ENCODE measurements around the gene ATP6V1C2.
"Not testable (repeated sequence)": the region's sequence is repeated elsewhere in the genome, so short reads cannot be mapped to it uniquely, and the experiment has no call there.

Gene ATP6V1C2

DNA sequence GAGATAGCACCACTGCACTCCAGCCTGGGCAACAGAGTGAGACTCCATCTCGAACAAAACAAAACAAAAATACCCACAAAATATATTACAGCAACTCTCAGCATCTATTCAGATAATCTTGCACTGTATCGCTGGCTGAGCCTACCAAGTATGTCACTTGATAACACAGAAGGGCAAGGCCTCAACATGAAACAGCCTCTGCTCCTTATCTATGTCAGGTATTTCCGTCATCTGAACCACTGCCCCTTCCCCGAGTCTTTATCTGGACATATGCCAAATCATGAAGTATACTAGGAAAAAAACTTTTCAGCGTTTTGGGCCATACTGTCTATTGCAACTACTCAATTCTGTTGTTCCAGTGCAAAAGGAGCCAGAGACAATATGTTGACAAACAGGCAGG lies 73.4 kb downstream of the ATP6V1C2 start:
- in situ Hi-C loops (cut with HindIII; ENCODE audit: low pct_ligation_motif_present, low sequenced_read_pairs): no loop called here
- Histone ChIP-seq H3K4me3 (ENCODE audit: low read depth, low read length) (no peak overlapping the region), H3K27ac (no peak overlapping the region), H3K27me3 (replicated peaks) (no peaks in the 10 kb centered on the region), H3K36me3 (replicated peaks) (peaks cover 63% of the 10 kb centered on the region)
- no peak for DNase-seq
- TF ChIP-seq, protein P1, sequence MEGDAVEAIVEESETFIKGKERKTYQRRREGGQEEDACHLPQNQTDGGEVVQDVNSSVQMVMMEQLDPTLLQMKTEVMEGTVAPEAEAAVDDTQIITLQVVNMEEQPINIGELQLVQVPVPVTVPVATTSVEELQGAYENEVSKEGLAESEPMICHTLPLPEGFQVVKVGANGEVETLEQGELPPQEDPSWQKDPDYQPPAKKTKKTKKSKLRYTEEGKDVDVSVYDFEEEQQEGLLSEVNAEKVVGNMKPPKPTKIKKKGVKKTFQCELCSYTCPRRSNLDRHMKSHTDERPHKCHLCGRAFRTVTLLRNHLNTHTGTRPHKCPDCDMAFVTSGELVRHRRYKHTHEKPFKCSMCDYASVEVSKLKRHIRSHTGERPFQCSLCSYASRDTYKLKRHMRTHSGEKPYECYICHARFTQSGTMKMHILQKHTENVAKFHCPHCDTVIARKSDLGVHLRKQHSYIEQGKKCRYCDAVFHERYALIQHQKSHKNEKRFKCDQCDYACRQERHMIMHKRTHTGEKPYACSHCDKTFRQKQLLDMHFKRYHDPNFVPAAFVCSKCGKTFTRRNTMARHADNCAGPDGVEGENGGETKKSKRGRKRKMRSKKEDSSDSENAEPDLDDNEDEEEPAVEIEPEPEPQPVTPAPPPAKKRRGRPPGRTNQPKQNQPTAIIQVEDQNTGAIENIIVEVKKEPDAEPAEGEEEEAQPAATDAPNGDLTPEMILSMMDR (IDR thresholded peaks at IDR 0.05; ENCODE audit: low read depth, low read length, missing control alignments): no peak

DNA sequence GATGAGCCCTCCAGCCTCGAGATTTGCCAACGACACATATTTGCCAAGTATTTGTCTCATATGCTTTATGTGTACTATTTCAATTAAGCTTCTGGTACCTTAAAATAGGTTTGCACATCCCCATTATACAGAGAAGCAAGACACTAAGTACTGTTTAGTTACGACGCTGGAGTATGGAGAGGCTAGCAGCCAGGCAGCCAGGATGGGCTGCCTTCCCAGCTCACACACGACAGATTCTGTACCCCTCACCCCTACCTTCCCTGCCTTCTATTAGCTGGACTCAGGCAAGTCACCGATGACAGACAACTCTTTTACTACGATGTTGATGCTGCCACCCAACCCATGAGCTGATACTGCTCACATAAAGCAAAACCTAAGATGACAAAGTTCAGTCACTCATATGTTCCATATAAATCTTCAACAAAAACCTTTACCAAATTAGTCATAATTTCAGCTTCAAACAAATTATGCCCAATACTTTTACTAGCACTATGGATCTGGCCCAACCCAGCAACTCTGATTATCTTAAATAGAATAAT lies 74.1 kb downstream of the ATP6V1C2 start:
- Histone ChIP-seq H3K27ac (no peak overlapping the region), H3K36me3 (replicated peaks) (peaks cover 61% of the 10 kb centered on the region), H3K27me3 (replicated peaks) (no peaks in the 10 kb centered on the region), H3K4me3 (ENCODE audit: low read depth, low read length) (no peak overlapping the region)
- in situ Hi-C loops (cut with HindIII; ENCODE audit: low pct_ligation_motif_present, low sequenced_read_pairs): no loop called here
- DNase-seq: no peak
- TF ChIP-seq, protein P1 (IDR thresholded peaks at IDR 0.05; ENCODE audit: low read depth, low read length, missing control alignments): no peak

DNA sequence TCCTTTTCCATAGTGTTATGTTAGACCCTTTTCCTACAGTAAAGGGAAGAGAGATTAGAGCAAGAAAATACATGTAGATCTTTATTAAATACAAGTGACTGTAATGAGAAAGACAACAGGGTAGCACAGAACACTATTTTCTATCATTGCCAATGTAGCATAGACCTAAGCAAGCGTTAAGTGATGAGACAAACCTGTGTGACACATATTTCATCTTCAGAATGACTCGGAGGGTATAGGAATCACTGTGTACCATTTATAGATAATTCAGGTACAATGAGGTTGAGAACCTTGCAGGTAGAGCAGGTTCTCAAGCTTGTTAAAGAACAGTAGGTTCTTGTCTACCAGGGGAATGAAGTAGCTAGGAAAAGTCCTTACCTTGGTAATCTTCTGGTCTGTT lies 75.3 kb downstream of the ATP6V1C2 start:
- Histone ChIP-seq H3K27me3 (replicated peaks) (no peaks in the 10 kb centered on the region), H3K4me3 (ENCODE audit: low read depth, low read length) (no peak overlapping the region), H3K27ac (no peak overlapping the region), H3K36me3 (replicated peaks) (peaks cover 57% of the 10 kb centered on the region)
- DNase-seq: no peak
- in situ Hi-C loops (cut with HindIII; ENCODE audit: low pct_ligation_motif_present, low sequenced_read_pairs): no loop called here
- TF ChIP-seq, protein P1 (IDR thresholded peaks at IDR 0.05; ENCODE audit: low read depth, low read length, missing control alignments): no peak

- Histone ChIP-seq H3K27me3 (replicated peaks) (no peaks in the 10 kb centered on the region), H3K36me3 (replicated peaks) (peaks cover 45% of the 10 kb centered on the region), H3K4me3 (ENCODE audit: low read depth, low read length) (no peak overlapping the region), H3K27ac (no peak overlapping the region)
- in situ Hi-C loops (cut with HindIII; ENCODE audit: low pct_ligation_motif_present, low sequenced_read_pairs): no loop called here
- TF ChIP-seq, protein P1 (IDR thresholded peaks at IDR 0.05; ENCODE audit: low read depth, low read length, missing control alignments): peak; percentile 33
- no peak for DNase-seq
Observed at GRCh38 chr2:10798783-10799182, 77.4 kb downstream of the ATP6V1C2 start.

- H3K36me3 ChIP-seq (replicated peaks): peaks cover 38% of the 10 kb centered on the region
- no peak overlapping the region for H3K27ac ChIP-seq
- H3K27me3 ChIP-seq (replicated peaks): no peaks in the 10 kb centered on the region
- DNase-seq: no peak
- TF ChIP-seq, protein P1 (IDR thresholded peaks at IDR 0.05; ENCODE audit: low read depth, low read length, missing control alignments): no peak
- H3K4me3 ChIP-seq (ENCODE audit: low read depth, low read length): no peak overlapping the region
- in situ Hi-C loops (cut with HindIII; ENCODE audit: low pct_ligation_motif_present, low sequenced_read_pairs): no loop called here
Observed at GRCh38 chr2:10800163-10800562, 78.7 kb downstream of the ATP6V1C2 start.

DNA sequence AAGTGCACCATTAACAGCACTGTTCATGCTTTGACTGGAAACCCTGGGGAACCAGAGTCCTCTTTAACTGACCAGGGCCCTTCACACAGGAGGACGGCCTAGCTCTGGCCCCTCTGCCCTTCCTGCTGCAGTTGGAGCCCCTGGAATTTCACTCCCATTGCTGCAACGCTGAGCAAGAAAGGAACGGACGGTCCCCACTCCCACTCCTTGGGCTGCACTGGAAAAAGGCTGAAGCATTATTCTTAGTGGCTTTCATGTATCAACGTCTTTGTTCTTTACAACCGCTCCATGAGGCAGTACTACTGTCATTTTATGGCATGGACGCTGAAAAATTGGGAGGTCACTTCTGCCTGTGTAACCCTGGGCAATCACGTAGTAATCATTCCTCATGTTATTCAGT lies 81.2 kb downstream of the ATP6V1C2 start:
- H3K27me3 ChIP-seq (replicated peaks): no peaks in the 10 kb centered on the region
- H3K36me3 ChIP-seq (replicated peaks): peaks cover 18% of the 10 kb centered on the region
- H3K4me3 ChIP-seq (ENCODE audit: low read depth, low read length): no peak overlapping the region
- in situ Hi-C loops (cut with HindIII; ENCODE audit: low pct_ligation_motif_present, low sequenced_read_pairs): no loop called here
- TF ChIP-seq, protein P1 (IDR thresholded peaks at IDR 0.05; ENCODE audit: low read depth, low read length, missing control alignments): no peak
- DNase-seq: no peak
- no peak overlapping the region for H3K27ac ChIP-seq

DNA sequence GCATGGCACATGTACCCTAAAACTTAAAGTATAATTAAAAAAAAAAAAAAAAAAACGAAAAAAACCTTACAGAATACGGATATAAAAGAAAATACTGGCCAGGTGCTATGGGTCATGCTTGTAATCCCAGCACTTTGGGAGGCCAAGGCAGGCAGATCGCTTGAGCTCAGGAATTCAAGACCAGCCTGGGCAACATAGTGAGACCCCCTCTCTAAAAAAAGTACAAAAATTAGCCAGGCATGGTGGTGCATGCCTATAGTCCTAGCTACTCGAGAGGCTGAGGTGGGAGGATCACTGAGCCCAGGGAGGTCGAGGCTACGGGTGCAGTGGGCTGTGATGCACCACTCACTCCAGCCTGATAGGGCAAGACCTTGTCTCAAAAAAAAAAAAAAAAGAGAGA lies 84.6 kb downstream of the ATP6V1C2 start:
- H3K27me3 ChIP-seq (replicated peaks); H3K36me3 ChIP-seq (replicated peaks); DNase-seq; H3K27ac ChIP-seq; H3K4me3 ChIP-seq (ENCODE audit: low read depth, low read length); in situ Hi-C loops (cut with HindIII; ENCODE audit: low pct_ligation_motif_present, low sequenced_read_pairs): not testable (repeated sequence)
